ENCODE data around the gene GSAP. TPM values are rescaled to one million over a fixed set of nuclear protein-coding genes. Genes with fewer than 3 reads are reported as not detected.

Gene GSAP
- total and polyA plus RNA-seq, 9 of the 15 experiments (the other 6 are each of a cell fraction or from before 2014, with no cell fraction given) = 0.13 TPM; not detected in 8

GRCh38 chr7:77422500-77422899 lies 6.4 kb upstream of the GSAP start:
- Histone ChIP-seq H3K9me1 (ENCODE audit: control insufficient read depth, insufficient read depth, low read length) (no peaks in the 10 kb centered on the region), H3K27me3 (ENCODE audit: control insufficient read depth in 2 of 2, insufficient read depth in 2 of 2, low read length in 2 of 2) (peaks cover 23 to 27% of the 10 kb centered on the region in 2 experiments; a peak in 4 of 5 replicates), H4K20me1 (replicated peaks; ENCODE audit: control insufficient read depth, insufficient read depth, low read length) (no peaks in the 10 kb centered on the region), H3K4me3 (no peak overlapping the region), H3K27ac (ENCODE audit: extremely low read depth, low read depth, low read length) (no peak overlapping the region), H3K4me2 (ENCODE audit: insufficient read depth, low read length) (no peak overlapping the region), H2AFZ (ENCODE audit: low read depth, low read length) (no peak overlapping the region), H3K9ac (ENCODE audit: insufficient read depth in 1 of 2, low read depth in 2 of 2, low read length in 2 of 2) (no peak overlapping the region), H3K36me3 (ENCODE audit: control insufficient read depth, insufficient read depth, low read length) (no peaks in the 10 kb centered on the region), H3K79me2 (ENCODE audit: control insufficient read depth, insufficient read depth, low read length) (no peaks in the 10 kb centered on the region), H3K9me3 (replicated peaks; ENCODE audit: control insufficient read depth, insufficient read depth, low read depth, low read length) (no peaks in the 10 kb centered on the region), H3K4me1 (replicated peaks in 1 of 2; ENCODE audit: control insufficient read depth in 2 of 2, insufficient read depth in 2 of 2, low read length in 2 of 2) (no peaks in the 10 kb centered on the region)
- intact Hi-C loops (cut with micrococcal nuclease) = no loop called here
- ATAC-seq (no peak), DNase-seq (ENCODE audit: extremely low read depth in 1 of 4, low spot score in 3 of 4) (no peak), FAIRE-seq (no peak)
- no TSS peak for BruUV-seq (replicated peaks)
- POLR2A ChIA-PET = no interaction called here
- in situ Hi-C loops (cut with MboI) = no loop called here
- CTCF ChIA-PET (ENCODE audit: low intra/inter-chr PET ratio) = no interaction called here
- no peak for TF ChIP-seq MED1 (CRISPR knock-in tag; IDR thresholded peaks at IDR 0.05; ENCODE audit: borderline replicate concordance)
- no peak for TF ChIP-seq GTF2E2 (tag; IDR thresholded peaks at IDR 0.05)
- no peak for TF ChIP-seq ZNF780A (CRISPR knock-in tag; IDR thresholded peaks at IDR 0.05)
- TF ChIP-seq LARP7 (IDR thresholded peaks at IDR 0.05) = no peak
- TF ChIP-seq KLF13 (tag; IDR thresholded peaks at IDR 0.05; ENCODE audit: borderline replicate concordance, low read depth) = no peak
- TF ChIP-seq L3MBTL2 (IDR thresholded peaks at IDR 0.05) = no peak
- TF ChIP-seq CREB3L1 (IDR thresholded peaks at IDR 0.05; ENCODE audit: borderline replicate concordance, low read depth) = no peak
- TF ChIP-seq ZNF124 (CRISPR knock-in tag; IDR thresholded peaks at IDR 0.05) = no peak
- no peak for TF ChIP-seq ATF7 (IDR thresholded peaks at IDR 0.05)
- no peak for TF ChIP-seq BRD9 (IDR thresholded peaks at IDR 0.05; ENCODE audit: low read depth, partially characterized antibody)
- no peak for TF ChIP-seq CLOCK (CRISPR knock-in tag; IDR thresholded peaks at IDR 0.05; ENCODE audit: borderline replicate concordance)
- no peak for TF ChIP-seq MBD2 (IDR thresholded peaks at IDR 0.05; ENCODE audit: borderline replicate concordance, low read depth)
- TF ChIP-seq, protein P1, sequence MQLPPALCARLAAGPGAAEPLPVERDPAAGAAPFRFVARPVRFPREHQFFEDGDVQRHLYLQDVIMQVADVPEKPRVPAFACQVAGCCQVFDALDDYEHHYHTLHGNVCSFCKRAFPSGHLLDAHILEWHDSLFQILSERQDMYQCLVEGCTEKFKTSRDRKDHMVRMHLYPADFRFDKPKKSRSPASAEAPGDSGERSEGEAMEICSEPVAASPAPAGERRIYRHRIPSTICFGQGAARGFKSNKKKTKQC (CRISPR knock-in tag; IDR thresholded peaks at IDR 0.05) = no peak
- TF ChIP-seq, protein P2, sequence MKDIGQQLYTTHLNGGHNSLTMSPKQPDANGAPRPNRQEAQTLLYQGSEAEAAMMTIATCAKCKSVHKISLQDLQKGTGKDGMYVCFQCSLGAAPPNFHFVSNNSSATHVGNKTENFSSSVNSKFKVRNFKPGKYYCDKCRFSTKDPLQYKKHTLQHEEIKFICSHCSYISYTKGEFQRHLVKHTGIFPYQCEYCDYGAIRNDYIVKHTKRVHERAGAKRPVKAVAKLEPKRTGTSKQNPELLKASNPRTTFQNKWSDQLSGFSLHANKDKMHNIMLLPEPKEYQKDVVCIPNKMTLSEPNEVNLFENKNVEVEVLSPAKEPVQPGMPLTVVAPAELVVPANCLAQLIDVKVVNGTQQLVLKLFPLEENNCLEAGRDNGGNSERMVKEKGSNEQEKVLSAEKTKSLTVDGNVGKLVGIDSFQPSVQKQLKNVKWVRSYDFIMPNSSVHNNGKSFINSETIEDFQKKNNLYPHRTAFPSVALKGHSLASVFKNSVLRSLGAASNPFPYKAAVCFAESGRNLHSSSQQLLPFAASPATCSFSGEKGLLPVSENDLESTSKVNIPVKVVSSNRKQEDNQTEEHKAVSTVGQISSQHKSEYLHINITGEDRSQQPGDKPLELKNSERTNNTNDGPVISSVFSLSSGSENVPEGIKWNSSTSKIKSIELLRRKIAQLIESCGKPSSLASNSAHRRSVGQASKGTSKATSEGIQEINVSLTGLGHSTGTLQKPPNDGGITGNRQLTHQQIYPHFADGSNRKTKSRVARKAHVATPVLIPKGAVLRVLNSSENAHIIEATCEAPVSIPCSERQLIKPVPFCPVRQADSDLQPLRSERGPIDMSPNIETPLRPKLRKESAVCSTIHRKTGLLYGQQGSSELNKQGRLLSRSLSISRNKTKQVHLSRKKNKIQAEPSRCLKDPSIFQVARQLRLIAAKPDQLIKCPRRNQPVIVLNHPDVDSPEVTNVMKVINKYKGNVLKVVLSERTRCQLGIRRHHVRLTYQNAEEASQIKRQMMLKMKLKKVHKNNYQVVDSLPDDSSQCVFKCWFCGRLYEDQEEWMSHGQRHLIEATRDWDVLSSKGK (CRISPR knock-in tag; IDR thresholded peaks at IDR 0.05) = no peak
- TF ChIP-seq SLC30A9 (CRISPR knock-in tag; IDR thresholded peaks at IDR 0.05) = no peak
